GM12873 (cell line): Measurements from ENCODE around the gene PRSS12.

ENCODE experiments used
- CTCF ChIP-seq: IDR thresholded peaks from 2 replicates; pipeline ENCODE4 v1.5.1; 2012; ENCODE audit warnings: low read depth, mild to moderate bottlenecking, moderate library complexity, low read length, control low read depth; ENCODE audit not compliant: insufficient read depth; ENCODE audit errors: missing control alignments

PRSS12 gene

GRCh38 chr4:118354913-118355312, 2.1 kb upstream of the PRSS12 start:
- TF ChIP-seq CTCF: no peak

- TF ChIP-seq CTCF: no peak
Observed at GRCh38 chr4:118353534-118354030, 779 bp upstream of the PRSS12 start.

- no peak for TF ChIP-seq CTCF
Observed at GRCh38 chr4:118351851-118352827, 664 bp downstream of the PRSS12 start.

GRCh38 chr4:118350961-118351360, 1.8 kb downstream of the PRSS12 start:
- no peak for TF ChIP-seq CTCF

- TF ChIP-seq CTCF: no peak
Observed at GRCh38 chr4:118348886-118349285, 3.9 kb downstream of the PRSS12 start.

GRCh38 chr4:118346495-118346894, 6.3 kb downstream of the PRSS12 start:
- TF ChIP-seq CTCF: no peak

GRCh38 chr4:118345813-118346212, 7.0 kb downstream of the PRSS12 start:
- no peak for TF ChIP-seq CTCF
